Measurements from ENCODE around the gene CDC45.
"Not testable (repeated sequence)": the region's sequence is repeated elsewhere in the genome, so short reads cannot be mapped to it uniquely, and the experiment has no call there.

Gene CDC45

DNA sequence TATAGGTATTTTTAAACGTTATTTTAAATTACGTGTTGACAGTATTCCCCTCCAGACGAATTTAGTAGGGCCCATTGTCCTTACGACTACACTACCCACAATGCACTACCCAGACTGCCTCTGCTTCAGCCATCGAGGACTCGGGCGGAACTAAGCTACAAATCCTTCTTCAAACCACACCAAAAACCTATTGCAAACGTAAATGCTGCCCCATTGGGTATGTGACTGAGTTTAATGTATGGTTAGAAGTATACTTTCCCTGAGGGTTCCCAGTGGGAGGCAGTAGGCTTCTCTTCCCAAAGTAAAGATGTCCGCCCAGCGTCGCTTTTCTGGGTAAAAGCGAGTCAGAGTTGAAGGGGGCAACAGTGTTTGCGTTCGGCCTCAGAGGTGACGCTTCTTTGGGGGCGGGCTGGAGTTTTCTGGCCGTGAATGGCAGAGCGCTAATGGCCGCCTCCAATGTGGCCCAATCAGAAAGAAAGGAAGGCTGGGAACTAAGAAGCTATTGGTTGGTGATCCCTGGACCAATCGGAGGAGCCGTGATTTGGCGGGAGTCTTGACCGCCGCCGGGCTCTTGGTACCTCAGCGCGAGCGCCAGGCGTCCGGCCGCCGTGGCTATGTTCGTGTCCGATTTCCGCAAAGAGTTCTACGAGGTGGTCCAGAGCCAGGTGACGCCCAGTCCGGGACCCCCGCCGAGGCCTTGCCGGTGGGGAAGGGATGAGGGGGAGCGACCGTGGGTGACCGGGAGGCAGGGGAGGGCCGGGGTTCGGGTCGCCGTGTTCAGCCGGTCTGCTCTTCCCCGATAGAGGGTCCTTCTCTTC is at the start of gene CDC45:
TSS of gene CDC45 (plus strand) at position 566 of the 818 bp plus-strand sequence. CDS start at position 615, 49 bp downstream.
- DNase-seq, result peak; percentile 60

GRCh38 chr22:19429950-19430889 is 49.5 kb upstream of the CDC45 start:
- no peak for DNase-seq

- no peak for DNase-seq
Observed at GRCh38 chr22:19430890-19431541, 48.7 kb upstream of the CDC45 start.

DNA sequence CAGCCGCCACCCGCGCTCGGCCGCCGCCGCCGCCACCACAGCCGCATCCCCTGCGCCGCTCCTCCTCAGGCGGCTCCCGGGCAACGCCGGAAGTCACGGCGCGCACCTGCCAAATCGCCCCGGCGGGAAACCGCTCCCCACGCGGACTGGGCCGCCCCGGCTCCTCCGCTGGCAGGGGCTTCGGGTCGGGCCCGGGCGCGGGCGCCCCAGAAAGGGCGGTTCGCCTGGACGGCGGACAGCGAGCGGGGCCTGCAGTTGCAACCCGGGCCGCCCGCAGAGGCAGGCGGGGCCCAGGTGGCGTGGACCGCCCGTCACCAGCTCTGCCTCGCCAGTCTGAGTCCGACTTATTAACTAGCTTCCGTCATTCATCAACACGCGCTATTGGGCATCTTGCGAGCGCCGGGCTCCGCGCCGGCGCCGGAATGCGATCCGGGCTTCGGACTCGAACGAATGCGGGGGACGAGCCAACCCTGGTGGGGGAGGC is 48.0 kb upstream of the CDC45 start, which contains the start of gene HIRA:
TSS of gene HIRA (minus strand) at position 85 of the 484 bp plus-strand sequence. CDS start 257 bp downstream, outside the sequence.
- peak; percentile 51 for DNase-seq

GRCh38 chr22:19432133-19432851 is 47.4 kb upstream of the CDC45 start, which contains the start of gene MRPL40:
MRPL40 (plus strand) TSS chr22:19432545; CDS start chr22:19432555, 10 bp downstream.
- DNase-seq, result peak; percentile 90

DNA sequence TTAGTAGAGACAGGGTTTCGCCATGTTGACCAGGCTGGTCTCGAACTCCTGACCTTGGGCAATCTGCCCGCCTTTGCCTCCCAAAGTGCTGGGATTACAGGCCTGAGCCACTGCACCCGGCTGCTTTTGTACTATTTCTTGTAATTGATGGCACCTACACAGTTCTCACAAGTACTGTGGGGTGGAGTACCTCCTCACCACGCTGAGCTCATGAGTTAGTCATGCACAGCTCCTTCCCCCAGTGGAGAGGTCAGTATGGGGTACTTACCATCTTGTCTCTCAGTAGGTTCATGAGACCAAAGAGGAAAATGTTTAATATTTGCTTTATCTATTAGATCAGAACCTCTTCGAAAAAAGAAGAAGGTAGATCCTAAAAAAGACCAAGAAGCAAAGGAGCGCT is 45.3 kb upstream of the CDC45 start:
- no peak for DNase-seq

- no peak for DNase-seq
Observed at GRCh38 chr22:19434829-19435580, 44.7 kb upstream of the CDC45 start.

DNA sequence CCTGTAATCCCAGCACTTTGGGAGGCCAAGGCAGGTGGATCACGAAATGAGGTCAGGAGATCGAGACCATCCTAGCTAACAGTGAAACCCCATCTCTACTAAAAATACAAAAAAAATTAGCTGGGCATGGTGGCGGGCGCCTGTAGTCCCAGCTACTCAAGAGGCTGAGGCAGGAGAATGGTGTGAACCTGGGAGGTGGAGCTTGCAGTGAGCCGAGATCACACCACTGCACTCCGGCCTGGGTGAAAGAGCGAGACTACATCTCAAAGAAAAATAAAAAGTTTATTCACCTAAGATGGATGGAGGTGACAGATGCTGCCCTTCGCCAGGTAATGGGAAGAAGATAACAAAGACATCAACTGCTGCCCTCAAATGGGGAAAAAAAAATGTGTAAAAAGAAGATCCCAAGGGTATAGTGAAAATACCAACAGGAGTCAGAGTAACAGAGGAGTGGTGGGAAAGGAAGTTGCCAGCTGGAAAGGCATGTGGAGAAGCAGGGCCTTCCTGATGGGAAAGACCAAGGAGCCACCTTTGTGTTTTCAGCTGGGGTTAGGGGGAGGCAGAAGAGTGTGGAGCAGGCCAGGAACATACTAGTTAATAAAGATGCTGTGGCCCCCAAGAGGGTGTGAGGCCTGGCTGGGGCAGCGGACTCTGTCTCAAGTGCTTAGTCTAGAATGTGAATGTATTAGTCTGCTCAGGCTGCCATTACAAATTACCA is 43.1 kb upstream of the CDC45 start:
- DNase-seq, result not testable (repeated sequence)

DNA sequence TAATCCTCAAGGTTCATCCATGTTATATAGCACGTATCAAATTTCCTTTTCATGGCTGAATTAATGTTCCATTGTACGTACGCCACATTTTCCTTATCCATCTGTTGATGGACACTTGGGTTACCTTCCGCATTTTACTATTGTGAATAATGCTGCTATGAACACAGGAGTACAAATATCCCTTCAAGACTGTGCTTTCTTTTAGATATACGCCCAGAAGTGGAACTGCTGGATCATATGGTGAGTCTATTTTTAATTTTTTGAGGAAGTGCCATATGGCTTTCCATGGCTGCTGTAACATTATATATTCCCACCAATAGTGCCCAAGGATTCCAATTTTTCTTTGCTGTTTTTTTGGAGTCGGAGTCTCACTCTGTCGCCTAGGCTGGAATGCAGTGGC is 41.4 kb upstream of the CDC45 start:
- no peak for DNase-seq

DNA sequence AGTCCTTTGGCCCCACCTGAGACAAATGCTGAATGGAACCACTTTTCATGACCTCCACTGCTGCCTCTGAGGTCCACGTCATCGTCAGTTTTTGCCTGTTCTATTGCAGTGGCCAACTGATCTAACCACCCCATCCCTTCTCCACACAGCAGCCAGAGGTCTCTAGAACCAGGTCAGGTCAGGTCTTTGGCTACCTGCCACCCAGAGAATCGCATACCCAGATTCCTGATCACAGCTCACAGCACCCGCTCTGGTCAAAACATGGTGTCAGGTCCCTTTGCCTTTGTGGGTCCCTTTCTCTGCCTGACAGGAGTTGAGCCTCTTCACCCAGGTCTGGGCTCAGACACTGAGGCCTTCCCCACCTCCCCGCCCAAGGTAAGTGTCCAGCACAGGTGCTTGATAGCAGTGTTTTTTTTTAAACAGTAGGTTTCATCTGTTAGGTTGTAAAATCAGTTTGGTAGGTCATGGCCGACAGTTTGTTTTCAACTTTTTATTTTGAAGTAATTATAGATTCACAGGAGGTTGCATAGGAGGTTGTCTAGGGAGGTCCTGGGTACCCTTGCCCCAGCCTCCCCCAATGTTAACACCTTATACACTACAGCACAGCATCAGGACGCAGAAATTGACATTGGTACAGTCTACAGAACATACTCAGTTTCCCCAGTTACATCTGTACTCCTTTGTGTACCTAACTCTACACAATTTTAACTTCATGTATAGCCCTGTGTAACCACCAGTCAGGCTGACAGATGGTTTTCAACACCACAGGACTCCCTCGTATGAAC is 39.1 kb upstream of the CDC45 start:
- no peak for DNase-seq

- no peak for DNase-seq
Observed at GRCh38 chr22:19442166-19442565, 37.6 kb upstream of the CDC45 start.

DNA sequence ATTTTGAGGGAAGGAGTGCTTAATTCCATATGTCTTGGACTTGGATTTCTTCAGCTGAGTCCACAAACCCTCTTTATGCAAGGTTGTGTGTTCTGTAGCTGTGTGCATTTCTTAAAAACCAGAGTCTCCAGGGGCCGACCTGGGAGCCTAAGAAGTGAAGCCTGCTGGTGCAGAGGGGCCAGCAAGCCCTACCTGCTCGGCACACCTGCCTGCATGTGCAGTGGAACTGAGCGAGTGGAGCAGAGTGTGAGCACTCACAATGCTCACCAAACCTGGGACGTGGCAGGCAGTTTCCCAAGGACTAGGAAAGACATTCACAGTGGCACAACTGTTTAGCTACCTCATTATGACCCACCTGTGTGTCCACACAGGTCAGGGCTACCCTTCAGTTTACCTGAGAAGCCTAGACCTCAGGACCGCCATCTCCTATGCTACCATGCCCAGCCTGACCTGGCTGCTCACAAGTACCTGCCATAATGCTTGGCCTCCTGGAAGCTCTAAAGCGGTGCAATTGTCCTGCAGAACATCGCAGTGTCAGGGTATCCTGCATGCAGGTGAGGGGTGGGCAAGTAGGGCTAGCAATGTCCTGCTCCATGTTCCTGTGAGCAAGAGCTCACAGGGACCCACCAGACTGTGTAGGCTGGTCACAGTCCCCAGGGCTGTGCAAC is 36.0 kb upstream of the CDC45 start:
- no peak for DNase-seq

- not testable (repeated sequence) for DNase-seq
Observed at GRCh38 chr22:19445279-19445982, 34.3 kb upstream of the CDC45 start.

DNA sequence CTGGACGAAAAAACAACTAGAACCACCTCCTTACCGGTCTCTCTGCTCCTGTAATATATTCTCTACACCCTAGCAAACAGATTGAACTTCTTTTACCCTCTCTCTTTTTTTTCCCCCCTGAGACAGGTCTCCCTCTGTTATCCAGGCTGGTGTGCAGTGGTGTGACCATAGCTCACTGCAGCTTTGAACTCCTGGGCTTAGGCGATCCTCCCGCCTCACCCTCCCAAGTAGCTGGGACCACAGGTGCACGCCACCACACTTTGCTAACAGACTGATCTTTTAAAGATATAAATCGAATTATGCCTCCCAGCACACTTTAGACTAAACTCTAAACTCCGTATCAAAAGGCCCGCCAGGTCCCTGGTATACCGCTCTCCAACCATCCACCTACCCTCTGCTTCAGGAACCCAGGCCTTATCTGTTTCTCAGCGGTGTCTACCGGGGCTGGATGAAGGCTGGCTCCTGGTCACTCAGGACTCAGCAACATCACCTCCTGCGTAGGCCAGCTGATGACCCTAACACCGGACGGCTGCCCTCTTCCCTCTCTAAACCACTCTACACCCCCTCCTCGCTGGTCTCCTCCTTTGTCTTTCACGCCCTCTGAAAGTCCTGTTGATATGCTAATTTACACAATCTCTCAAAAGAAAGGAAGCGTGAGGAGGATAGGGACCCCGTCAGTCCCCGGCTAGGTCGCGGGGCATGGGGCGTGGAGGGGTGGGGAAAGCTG is 33.0 kb upstream of the CDC45 start:
- no peak for DNase-seq

DNA sequence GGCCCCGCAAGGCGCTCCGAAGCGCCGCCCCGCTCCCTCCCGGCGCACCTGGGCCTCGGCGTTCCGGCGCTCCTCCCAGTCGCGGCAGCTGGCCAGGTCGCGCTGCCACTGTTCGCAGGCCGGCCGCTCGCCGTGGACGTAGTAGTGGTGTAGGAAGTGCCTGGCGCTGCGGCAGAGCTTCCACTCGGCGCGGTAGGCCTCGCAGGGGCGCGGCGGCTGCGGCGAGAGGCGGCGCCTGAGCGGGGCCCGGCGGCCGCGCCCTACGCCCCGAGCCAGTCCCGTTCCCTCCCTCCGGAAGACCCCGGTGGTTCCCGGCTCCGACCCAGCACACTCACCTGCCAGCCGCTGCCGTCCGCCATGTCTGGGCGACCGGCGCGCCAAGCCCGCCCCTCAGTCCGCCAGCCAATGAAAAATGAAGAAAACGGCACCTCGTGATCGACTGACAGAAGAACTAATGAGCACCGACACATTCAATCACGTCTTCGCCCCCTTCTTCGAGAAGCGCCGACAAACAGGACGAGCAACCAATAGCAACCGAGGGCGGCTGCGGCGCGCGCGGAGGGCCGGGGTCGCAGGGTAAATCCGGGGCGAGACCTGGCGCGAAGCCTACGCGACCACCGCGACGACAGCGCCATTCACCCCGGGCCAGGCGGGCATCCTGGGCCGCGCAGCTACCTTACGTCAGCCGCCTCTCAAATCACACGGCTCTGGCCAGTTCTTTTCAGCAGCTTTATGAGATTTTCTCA is 32.2 kb upstream of the CDC45 start, which contains the start of gene C22orf39:
TSS of gene C22orf39 (minus strand) at position 382 of the 746 bp plus-strand sequence. CDS start at position 359, 23 bp downstream.
- peak; percentile 78 for DNase-seq

GRCh38 chr22:19448076-19448607 is 31.6 kb upstream of the CDC45 start:
- DNase-seq, result peak; percentile 31
